SK-N-SH treated with all-trans-retinoic acid at 6 μM for 48 hours (cell line): ENCODE results near the gene IKZF2.

Experiments used
- ATAC-seq: fragments of 200-7000 bp; cut with Tn5 transposase; 3 replicates; pipeline ENCODE4 v1.9.1; 2020; ENCODE audit warnings: mild to moderate bottlenecking, moderate library complexity
- ARNTL ChIP-seq: fragments of 450-650 bp; formaldehyde crosslinking; IDR thresholded peaks from 2 replicates; pipeline ENCODE4 v1.5.0; 2020; ENCODE audit warnings: low read depth, mild to moderate bottlenecking, moderate library complexity, borderline replicate concordance
- BACH2 ChIP-seq: fragments of 250-450 bp; sonication (Bioruptor Pico); IDR thresholded peaks from 2 replicates; pipeline ENCODE4 v1.9.0; 2021; ENCODE audit warnings: mild to moderate bottlenecking, borderline replicate concordance
- CREB5 ChIP-seq: fragments of 250-450 bp; sonication (Bioruptor Pico); IDR thresholded peaks from 2 replicates; pipeline ENCODE4 v1.5.1; 2020; ENCODE audit warnings: low read depth, mild to moderate bottlenecking, moderate library complexity
- CSDC2 ChIP-seq: fragments of 250-450 bp; sonication (Bioruptor Pico); IDR thresholded peaks from 2 replicates; pipeline ENCODE4 v1.5.0; 2020; ENCODE audit warnings: mild to moderate bottlenecking, moderate library complexity
- CSRNP3 ChIP-seq: fragments of 250-450 bp; sonication (Bioruptor Pico); IDR thresholded peaks from 2 replicates; pipeline ENCODE4 v1.5.1; 2021; ENCODE audit warnings: mild to moderate bottlenecking, moderate library complexity
- ESRRG ChIP-seq: fragments of 250-450 bp; sonication (Bioruptor Pico); IDR thresholded peaks from 2 replicates; pipeline ENCODE4 v1.6.1; 2021; ENCODE audit warnings: mild to moderate bottlenecking
- GLIS3 ChIP-seq: fragments of 250-450 bp; sonication (Bioruptor Pico); IDR thresholded peaks from 2 replicates; pipeline ENCODE4 v1.5.0; 2020; ENCODE audit warnings: mild to moderate bottlenecking, moderate library complexity
- ISL1 ChIP-seq: fragments of 250-450 bp; sonication (Bioruptor Pico); IDR thresholded peaks from 2 replicates; pipeline ENCODE4 v2.1.2; 2022; ENCODE audit warnings: mild to moderate bottlenecking, moderate library complexity
- OSR1 ChIP-seq: fragments of 250-450 bp; sonication (Bioruptor Pico); IDR thresholded peaks from 2 replicates; pipeline ENCODE4 v1.8.0; 2022; ENCODE audit warnings: moderate library complexity, mild to moderate bottlenecking, inconsistent platforms
- PATZ1 ChIP-seq: fragments of 250-450 bp; sonication (Bioruptor Pico); IDR thresholded peaks from 2 replicates; pipeline ENCODE4 v1.8.0; 2020; ENCODE audit warnings: mild to moderate bottlenecking, moderate library complexity, borderline replicate concordance
- POU6F1 ChIP-seq: fragments of 250-450 bp; sonication (Bioruptor Pico); IDR thresholded peaks from 2 replicates; pipeline ENCODE4 v1.8.0; 2021; ENCODE audit warnings: low read depth, mild to moderate bottlenecking, moderate library complexity, borderline replicate concordance
- PPARA ChIP-seq: fragments of 250-450 bp; sonication (Bioruptor Pico); IDR thresholded peaks from 2 replicates; pipeline ENCODE4 v1.5.0; 2020; ENCODE audit warnings: mild to moderate bottlenecking, borderline replicate concordance
- SNAI2 ChIP-seq: fragments of 250-450 bp; sonication (Bioruptor Pico); IDR thresholded peaks from 2 replicates; pipeline ENCODE4 v1.5.0; 2020; ENCODE audit warnings: mild to moderate bottlenecking, moderate library complexity
- TOX ChIP-seq: fragments of 250-450 bp; sonication (Bioruptor Pico); IDR thresholded peaks from 2 replicates; pipeline ENCODE4 v1.8.0; 2021; ENCODE audit warnings: mild to moderate bottlenecking, moderate library complexity, borderline replicate concordance
- TSHZ2 ChIP-seq: fragments of 250-450 bp; sonication (Bioruptor Pico); IDR thresholded peaks from 2 replicates; pipeline ENCODE4 v1.5.0; 2020; ENCODE audit warnings: mild to moderate bottlenecking, moderate library complexity
- ZC3H10 ChIP-seq: fragments of 250-450 bp; sonication (Bioruptor Pico); IDR thresholded peaks from 2 replicates; pipeline ENCODE4 v1.5.1; 2021; ENCODE audit warnings: mild to moderate bottlenecking, moderate library complexity
- ZFP3 ChIP-seq: fragments of 250-450 bp; sonication (Bioruptor Pico); IDR thresholded peaks from 2 replicates; pipeline ENCODE4 v1.5.0; 2020; ENCODE audit warnings: mild to moderate bottlenecking, moderate library complexity
- ZFP30 ChIP-seq: fragments of 450-650 bp; formaldehyde crosslinking; IDR thresholded peaks from 2 replicates; pipeline ENCODE4 v1.5.0; 2022; ENCODE audit warnings: mild to moderate bottlenecking, moderate library complexity
- ZNF565 ChIP-seq: fragments of 450-650 bp; formaldehyde crosslinking; conservative IDR thresholded peaks from 2 replicates; pipeline ENCODE4 v1.5.0; 2020; ENCODE audit warnings: low read depth, mild to moderate bottlenecking, moderate library complexity
- ZNF70 ChIP-seq: fragments of 450-650 bp; formaldehyde crosslinking; IDR thresholded peaks from 2 replicates; pipeline ENCODE4 v1.5.0; 2020; ENCODE audit warnings: mild to moderate bottlenecking, moderate library complexity
- ZNF8 ChIP-seq: fragments of 450-650 bp; formaldehyde crosslinking; IDR thresholded peaks from 2 replicates; pipeline ENCODE4 v1.5.0; 2020; ENCODE audit warnings: mild to moderate bottlenecking, moderate library complexity

The IKZF2 gene

GRCh38 chr2:213078686-213079085 is 72.7 kb downstream of the IKZF2 start:
- TF ChIP-seq ZFP3 (no peak), CREB5 (no peak), BACH2 (CRISPR knock-in tag) (no peak), ISL1 (CRISPR knock-in tag) (no peak), CSRNP3 (CRISPR knock-in tag) (no peak), ZNF565 (CRISPR knock-in tag) (no peak), ZC3H10 (CRISPR knock-in tag) (no peak)
- ATAC-seq, result no peak

GRCh38 chr2:213069531-213069930 is 81.9 kb downstream of the IKZF2 start:
- ATAC-seq, result no peak
- no peak for TF ChIP-seq ZNF565 (CRISPR knock-in tag)
- TF ChIP-seq PATZ1 (CRISPR knock-in tag), result no peak
- no peak for TF ChIP-seq ZNF8 (CRISPR knock-in tag)
- TF ChIP-seq ESRRG (CRISPR knock-in tag), result no peak
- no peak for TF ChIP-seq GLIS3
- TF ChIP-seq CREB5, result no peak
- no peak for TF ChIP-seq ARNTL (CRISPR knock-in tag)
- no peak for TF ChIP-seq OSR1 (CRISPR knock-in tag)
- no peak for TF ChIP-seq ISL1 (CRISPR knock-in tag)
- TF ChIP-seq SNAI2, result no peak
- no peak for TF ChIP-seq ZC3H10 (CRISPR knock-in tag)
- TF ChIP-seq BACH2 (CRISPR knock-in tag), result no peak
- no peak for TF ChIP-seq ZFP3
- TF ChIP-seq ZFP30 (CRISPR knock-in tag), result no peak
- no peak for TF ChIP-seq TOX
- no peak for TF ChIP-seq PPARA (CRISPR knock-in tag)

- ATAC-seq, result no peak
- TF ChIP-seq ZNF70 (CRISPR knock-in tag) (no peak), CSDC2 (CRISPR knock-in tag) (no peak), PATZ1 (CRISPR knock-in tag) (no peak), PPARA (CRISPR knock-in tag) (no peak), TSHZ2 (CRISPR knock-in tag) (no peak), TOX (no peak), BACH2 (CRISPR knock-in tag) (no peak), ZNF8 (CRISPR knock-in tag) (no peak), ESRRG (CRISPR knock-in tag) (no peak), ZFP3 (no peak), POU6F1 (CRISPR knock-in tag) (no peak)
- TF ChIP-seq, all 23 proteins: peak for 0
Measured at GRCh38 chr2:213068676-213069359, 82.6 kb downstream of the IKZF2 start.
